HL-60 (cell line): ENCODE data around the gene TTC16.

Experiments used
- DNase-seq, 2 experiments: peaks; one replicate each; pipeline ENCODE4 v3.0.0-alpha.2; 2010 to 2020; ENCODE audit warnings: low read depth in 1 of 2, low spot score in 1 of 2
- H3K27ac ChIP-seq: fragments of 250-450 bp; sonication (Bioruptor Pico); replicated peaks from 2 replicates; pipeline ENCODE4 v1.5.1; 2020; ENCODE audit warnings: mild to moderate bottlenecking, moderate library complexity
- H3K27me3 ChIP-seq: fragments of 250-450 bp; sonication (Bioruptor Pico); 2 replicates; pipeline ENCODE4 v1.5.1; 2021; ENCODE audit warnings: mild to moderate bottlenecking, moderate library complexity; ENCODE audit not compliant: insufficient read depth, poor library complexity, severe bottlenecking
- H3K4me3 ChIP-seq: replicated peaks from 2 replicates; pipeline ENCODE4 v1.5.1; 2011; ENCODE audit warnings: mild to moderate bottlenecking, control low read depth, low read length; ENCODE audit not compliant: insufficient read depth
- CTCF ChIP-seq: IDR thresholded peaks from one replicate; pipeline ENCODE4 v1.5.1; 2011; ENCODE audit warnings: low read length, control low read depth, inconsistent platforms; ENCODE audit not compliant: insufficient read depth
- GABPA ChIP-seq: IDR thresholded peaks from 2 replicates; pipeline ENCODE4 v1.6.1; 2012; ENCODE audit warnings: low read depth
- POLR2AphosphoS5 ChIP-seq: IDR thresholded peaks from 2 replicates; pipeline ENCODE4 v1.6.1; 2012; ENCODE audit warnings: low read depth
- REST ChIP-seq: IDR thresholded peaks from 2 replicates; pipeline ENCODE4 v1.6.1; 2012; ENCODE audit warnings: low read depth; ENCODE audit not compliant: insufficient replicate concordance
- SPI1 ChIP-seq: IDR thresholded peaks from 2 replicates; pipeline ENCODE4 v1.6.1; 2012; ENCODE audit warnings: low read depth, mild to moderate bottlenecking, borderline replicate concordance

Gene TTC16

GRCh38 chr9:127721391-127721821, 5.5 kb downstream of the TTC16 start:
- no peaks in the 10 kb centered on the region for H3K27me3 ChIP-seq
- H3K27ac ChIP-seq: no peak overlapping the region
- H3K4me3 ChIP-seq: no peak overlapping the region
- no peak for TF ChIP-seq GABPA
- TF ChIP-seq SPI1: no peak
- no peak for TF ChIP-seq POLR2AphosphoS5
- no peak for TF ChIP-seq REST
- TF ChIP-seq CTCF: no peak
- no peak for DNase-seq

- TF ChIP-seq POLR2AphosphoS5 (no peak), SPI1 (no peak), GABPA (no peak), CTCF (no peak), REST (no peak)
- no peak for DNase-seq
- no peaks in the 10 kb centered on the region for H3K27me3 ChIP-seq
- H3K4me3 ChIP-seq: no peak overlapping the region
- H3K27ac ChIP-seq: no peak overlapping the region
These were observed 6.3 kb downstream of the TTC16 start for GRCh38 chr9:127722055-127722745.

- H3K27ac ChIP-seq: no peak overlapping the region
- no peaks in the 10 kb centered on the region for H3K27me3 ChIP-seq
- no peak for DNase-seq
- TF ChIP-seq REST (no peak), POLR2AphosphoS5 (no peak), SPI1 (no peak), GABPA (no peak), CTCF (no peak)
- H3K4me3 ChIP-seq: no peak overlapping the region
These were observed 7.1 kb downstream of the TTC16 start for GRCh38 chr9:127723013-127723412.
